Measurements from ENCODE around the gene HTRA2.

The HTRA2 gene

GRCh38 chr2:74536166-74536950 lies 6.6 kb downstream of the HTRA2 start:
- Histone ChIP-seq H3K27me3 (no peaks in the 10 kb centered on the region), H3K4me3 (no peak overlapping the region), H3K36me3 (peaks cover 15 to 25% (median 21%) of the 10 kb centered on the region in 11 experiments), H3K9ac (no peak overlapping the region), H3K9me3 (replicated peaks in 1 of 11) (no peaks in the 10 kb centered on the region), H3K4me1 (peaks cover 20 to 26% (median 22%) of the 10 kb centered on the region in 10 experiments), H3K4me2 (no peak overlapping the region), H4K20me1 (peaks cover 0 to 5% (median 0%) of the 10 kb centered on the region in 11 experiments; a peak in 3 of 22 replicates), H3K27ac (no peak overlapping the region)
- TF ChIP-seq Cebpa-rat (IDR thresholded peaks at IDR 0.05) = no peak

GRCh38 chr2:74537140-74537539 lies 7.4 kb downstream of the HTRA2 start:
- Histone ChIP-seq H3K9ac (no peak overlapping the region), H3K4me2 (no peak overlapping the region)
- TF ChIP-seq Cebpa-rat (IDR thresholded peaks at IDR 0.05) = no peak

GRCh38 chr2:74538881-74539339 lies 9.2 kb downstream of the HTRA2 start:
- peaks cover 8 to 14% (median 10%) of the 10 kb centered on the region in 10 experiments; a peak in 19 of 20 replicates for H3K4me1 ChIP-seq
- H3K4me3 ChIP-seq = no peak overlapping the region
- no peak overlapping the region for H3K9ac ChIP-seq
- H3K27ac ChIP-seq = no peak overlapping the region
- H3K4me2 ChIP-seq = peak overlapping the region; percentile 44 to 82 (median 63)
- no peaks in the 10 kb centered on the region for H3K27me3 ChIP-seq
- no peaks in the 10 kb centered on the region for H3K9me3 ChIP-seq (replicated peaks in 1 of 11)
- TF ChIP-seq Cebpa-rat (IDR thresholded peaks at IDR 0.05) = peak in 4 of 11 experiments; percentile 19 to 77 (median 38); a peak in 3 of 22 replicates
- no peaks in the 10 kb centered on the region for H4K20me1 ChIP-seq
- H3K36me3 ChIP-seq = peaks cover 0 to 7% (median 4%) of the 10 kb centered on the region in 11 experiments; a peak in 16 of 22 replicates

More at GRCh38 chr2:74537140-74537539, 7.4 kb downstream of the HTRA2 start:
- Histone ChIP-seq H3K27me3 (no peaks in the 10 kb centered on the region), H4K20me1 (peaks cover 0 to 5% (median 0%) of the 10 kb centered on the region in 11 experiments; a peak in 1 of 22 replicates), H3K4me3 (no peak overlapping the region), H3K9me3 (replicated peaks in 1 of 11) (no peaks in the 10 kb centered on the region), H3K27ac (no peak overlapping the region), H3K4me1 (peaks cover 12 to 19% (median 15%) of the 10 kb centered on the region in 10 experiments; a peak in 19 of 20 replicates), H3K36me3 (peaks cover 15 to 24% (median 21%) of the 10 kb centered on the region in 11 experiments)

GRCh38 chr2:74540291-74540690 lies 10.6 kb downstream of the HTRA2 start:
- Histone ChIP-seq H3K27me3 (peaks cover 0 to 7% (median 0%) of the 10 kb centered on the region in 11 experiments; a peak in 6 of 22 replicates), H3K36me3 (no peaks in the 10 kb centered on the region; a peak in 1 of 22 replicates), H3K27ac (no peak overlapping the region), H3K4me3 (no peak overlapping the region), H4K20me1 (no peaks in the 10 kb centered on the region), H3K4me2 (no peak overlapping the region), H3K9me3 (replicated peaks in 1 of 11) (no peaks in the 10 kb centered on the region), H3K4me1 (peaks cover 8 to 12% (median 10%) of the 10 kb centered on the region in 10 experiments; a peak in 19 of 20 replicates), H3K9ac (no peak overlapping the region)
- no peak for TF ChIP-seq Cebpa-rat (IDR thresholded peaks at IDR 0.05)

GRCh38 chr2:74542978-74543377 lies 13.2 kb downstream of the HTRA2 start:
- H3K9me3 ChIP-seq (replicated peaks in 1 of 11) = peaks cover 0 to under 1% (median 0%) of the 10 kb centered on the region in 11 experiments; a peak in 1 of 22 replicates
- TF ChIP-seq Cebpa-rat (IDR thresholded peaks at IDR 0.05) = no peak
- no peak overlapping the region for H3K4me2 ChIP-seq
- H4K20me1 ChIP-seq = no peaks in the 10 kb centered on the region
- no peak overlapping the region for H3K4me3 ChIP-seq
- peaks cover 8 to 12% (median 10%) of the 10 kb centered on the region in 10 experiments; a peak in 19 of 20 replicates for H3K4me1 ChIP-seq
- H3K36me3 ChIP-seq = no peaks in the 10 kb centered on the region; a peak in 1 of 22 replicates
- peaks cover 11 to 33% (median 26%) of the 10 kb centered on the region in 11 experiments for H3K27me3 ChIP-seq
- H3K9ac ChIP-seq = no peak overlapping the region
- H3K27ac ChIP-seq = no peak overlapping the region

GRCh38 chr2:74544634-74545033 lies 14.9 kb downstream of the HTRA2 start:
- Histone ChIP-seq H4K20me1 (no peaks in the 10 kb centered on the region), H3K4me3 (no peak overlapping the region), H3K36me3 (peaks cover 0 to 12% (median 6%) of the 10 kb centered on the region in 11 experiments; a peak in 10 of 22 replicates), H3K4me1 (peaks cover 0 to 1% (median 0%) of the 10 kb centered on the region in 10 experiments; a peak in 6 of 20 replicates), H3K9ac (no peak overlapping the region), H3K9me3 (replicated peaks in 1 of 11) (peaks cover 10 to 17% (median 16%) of the 10 kb centered on the region in 11 experiments), H3K27me3 (peaks cover 28 to 50% (median 43%) of the 10 kb centered on the region in 11 experiments), H3K27ac (no peak overlapping the region), H3K4me2 (no peak overlapping the region)
- no peak for TF ChIP-seq Cebpa-rat (IDR thresholded peaks at IDR 0.05)

GRCh38 chr2:74546004-74546403 lies 16.3 kb downstream of the HTRA2 start:
- no peak overlapping the region for H3K9ac ChIP-seq
- H3K4me1 ChIP-seq = no peaks in the 10 kb centered on the region; a peak in 2 of 20 replicates
- H4K20me1 ChIP-seq = no peaks in the 10 kb centered on the region
- peaks cover 0 to 23% (median 6%) of the 10 kb centered on the region in 11 experiments; a peak in 11 of 22 replicates for H3K36me3 ChIP-seq
- no peak overlapping the region for H3K4me2 ChIP-seq
- H3K27ac ChIP-seq = no peak overlapping the region
- peaks cover 19 to 26% (median 22%) of the 10 kb centered on the region in 11 experiments for H3K9me3 ChIP-seq (replicated peaks in 1 of 11)
- peaks cover 41 to 64% (median 57%) of the 10 kb centered on the region in 11 experiments for H3K27me3 ChIP-seq
- no peak overlapping the region for H3K4me3 ChIP-seq
- no peak for TF ChIP-seq Cebpa-rat (IDR thresholded peaks at IDR 0.05)

GRCh38 chr2:74548285-74548899 lies 18.7 kb downstream of the HTRA2 start:
- peaks cover 54 to 73% (median 66%) of the 10 kb centered on the region in 11 experiments for H3K27me3 ChIP-seq
- TF ChIP-seq Cebpa-rat (IDR thresholded peaks at IDR 0.05) = no peak
- peaks cover 14 to 21% (median 19%) of the 10 kb centered on the region in 10 experiments for H3K4me1 ChIP-seq
- H3K27ac ChIP-seq = no peak overlapping the region
- peak overlapping the region in 4 of 10 experiments; percentile 26 to 44 (median 32); a peak in 5 of 20 replicates for H3K4me3 ChIP-seq
- H3K4me2 ChIP-seq = no peak overlapping the region
- H4K20me1 ChIP-seq = no peaks in the 10 kb centered on the region
- H3K36me3 ChIP-seq = peaks cover 0 to 31% (median 6%) of the 10 kb centered on the region in 11 experiments; a peak in 11 of 22 replicates
- peaks cover 19 to 26% (median 22%) of the 10 kb centered on the region in 11 experiments for H3K9me3 ChIP-seq (replicated peaks in 1 of 11)
- no peak overlapping the region for H3K9ac ChIP-seq

Measured in BLaER1 treated with 17β-estradiol and CSF1 and Interleukin-3, amounts not matched to agents 10 nM and 100 nM (cell line).